IPS-15b (cell line): Measurements from ENCODE around the gene NEK2.

Experiments
- H3K27me3 ChIP-seq: one replicate; pipeline ENCODE4 v1.6.1; 2013; ENCODE audit warnings: low read length; ENCODE audit not compliant: control insufficient read depth, insufficient read depth
- H3K36me3 ChIP-seq: one replicate; pipeline ENCODE4 v1.6.1; 2013; ENCODE audit warnings: low read length; ENCODE audit not compliant: control insufficient read depth, insufficient read depth
- H3K4me1 ChIP-seq: one replicate; pipeline ENCODE4 v1.6.1; 2013; ENCODE audit warnings: mild to moderate bottlenecking, low read length; ENCODE audit not compliant: control insufficient read depth, insufficient read depth
- H3K4me3 ChIP-seq: one replicate; pipeline ENCODE4 v1.5.1; 2013; ENCODE audit warnings: low read depth, low read length
- H3K9ac ChIP-seq: one replicate; pipeline ENCODE4 v1.6.1; 2013; ENCODE audit warnings: low read depth, mild to moderate bottlenecking, low read length
- H3K9me3 ChIP-seq: one replicate; pipeline ENCODE4 v1.6.1; 2013; ENCODE audit warnings: mild to moderate bottlenecking, low read length; ENCODE audit not compliant: control insufficient read depth, insufficient read depth

Gene NEK2

DNA sequence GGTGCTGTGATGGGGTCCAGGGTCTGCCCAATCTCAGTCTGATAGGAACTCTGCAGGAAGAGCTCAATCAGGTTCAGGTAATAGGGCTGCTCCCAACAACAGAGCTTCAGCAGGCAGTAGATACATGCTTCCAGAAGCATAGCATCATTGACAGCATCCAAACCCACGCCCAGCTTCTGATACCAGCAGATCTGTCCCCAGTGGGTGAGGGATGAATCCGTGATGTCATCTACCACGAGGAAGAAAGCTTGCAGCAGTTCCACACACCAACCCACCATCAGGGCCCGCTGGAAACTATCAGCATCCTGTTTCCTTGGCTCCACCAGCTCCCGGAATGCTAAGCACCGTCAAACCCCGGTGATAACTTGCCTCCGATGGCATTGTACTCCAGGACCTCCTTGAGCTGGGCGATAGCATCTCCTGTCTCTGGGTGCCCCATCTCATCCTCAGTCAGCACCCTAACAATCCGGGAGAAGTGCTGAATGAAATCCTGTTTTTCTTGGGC lies 14.7 kb downstream of the NEK2 start:
- no peaks in the 10 kb centered on the region for H3K36me3 ChIP-seq
- H3K4me1 ChIP-seq = no peaks in the 10 kb centered on the region
- no peak overlapping the region for H3K4me3 ChIP-seq
- no peaks in the 10 kb centered on the region for H3K9me3 ChIP-seq
- no peaks in the 10 kb centered on the region for H3K27me3 ChIP-seq
- H3K9ac ChIP-seq = no peak overlapping the region

- no peaks in the 10 kb centered on the region for H3K36me3 ChIP-seq
- H3K27me3 ChIP-seq = no peaks in the 10 kb centered on the region
- no peak overlapping the region for H3K4me3 ChIP-seq
- H3K9me3 ChIP-seq = no peaks in the 10 kb centered on the region
- H3K9ac ChIP-seq = no peak overlapping the region
- peaks cover 5% of the 10 kb centered on the region for H3K4me1 ChIP-seq
These were observed 18.7 kb downstream of the NEK2 start for GRCh38 chr1:211656728-211657127.

DNA sequence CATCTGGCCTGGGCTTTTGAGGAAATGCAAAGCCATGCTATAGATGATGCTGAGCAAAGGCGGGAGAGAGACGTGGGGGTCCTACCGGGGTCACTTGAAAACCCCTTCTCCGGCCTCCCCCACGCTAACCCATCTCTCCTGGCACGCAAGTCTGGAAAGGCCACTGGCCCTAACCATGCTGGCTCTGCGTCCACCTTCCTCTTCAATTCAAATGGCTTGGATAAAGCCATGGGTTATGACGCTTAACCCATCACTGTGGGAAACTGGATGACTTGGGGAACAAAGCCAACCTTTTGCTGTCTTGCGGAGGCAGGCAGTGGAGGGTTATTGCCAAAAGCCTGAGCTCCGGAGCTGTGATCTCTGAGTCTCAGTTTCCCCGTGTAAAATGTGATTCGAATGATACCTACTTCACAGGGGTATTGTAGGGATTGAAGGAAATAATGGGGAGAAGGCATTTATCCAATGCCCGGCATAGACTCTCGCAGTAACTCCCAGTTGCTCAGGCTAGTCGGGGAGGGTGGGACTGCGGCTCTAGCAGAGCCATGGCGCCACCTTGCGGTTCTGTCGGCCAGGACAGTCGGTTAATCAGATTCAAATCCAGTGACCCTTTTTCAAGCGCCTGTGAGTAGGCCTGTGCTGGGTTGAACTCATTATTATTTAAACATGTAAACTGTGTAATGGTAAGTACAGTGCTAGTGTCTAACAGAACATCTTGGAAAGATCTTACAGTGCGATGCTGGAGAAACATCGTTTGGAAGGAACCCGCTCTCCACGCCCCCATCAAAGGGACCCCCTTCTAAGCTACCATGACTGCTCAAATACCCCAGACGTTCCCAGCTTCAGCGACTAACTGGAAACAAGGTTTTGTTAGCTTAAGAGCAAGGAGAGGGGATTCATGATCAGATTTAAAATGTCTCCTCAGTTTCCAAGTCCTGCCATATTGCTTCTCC lies 20.3 kb downstream of the NEK2 start:
- Histone ChIP-seq H3K9me3 (no peaks in the 10 kb centered on the region), H3K4me3 (no peak overlapping the region), H3K9ac (no peak overlapping the region), H3K36me3 (no peaks in the 10 kb centered on the region), H3K4me1 (peaks cover 5% of the 10 kb centered on the region), H3K27me3 (no peaks in the 10 kb centered on the region)

- no peak overlapping the region for H3K4me3 ChIP-seq
- H3K9me3 ChIP-seq = no peaks in the 10 kb centered on the region
- no peak overlapping the region for H3K9ac ChIP-seq
- peaks cover 5% of the 10 kb centered on the region for H3K4me1 ChIP-seq
- H3K36me3 ChIP-seq = no peaks in the 10 kb centered on the region
- H3K27me3 ChIP-seq = no peaks in the 10 kb centered on the region
These were observed 21.4 kb downstream of the NEK2 start for GRCh38 chr1:211653959-211654496.

DNA sequence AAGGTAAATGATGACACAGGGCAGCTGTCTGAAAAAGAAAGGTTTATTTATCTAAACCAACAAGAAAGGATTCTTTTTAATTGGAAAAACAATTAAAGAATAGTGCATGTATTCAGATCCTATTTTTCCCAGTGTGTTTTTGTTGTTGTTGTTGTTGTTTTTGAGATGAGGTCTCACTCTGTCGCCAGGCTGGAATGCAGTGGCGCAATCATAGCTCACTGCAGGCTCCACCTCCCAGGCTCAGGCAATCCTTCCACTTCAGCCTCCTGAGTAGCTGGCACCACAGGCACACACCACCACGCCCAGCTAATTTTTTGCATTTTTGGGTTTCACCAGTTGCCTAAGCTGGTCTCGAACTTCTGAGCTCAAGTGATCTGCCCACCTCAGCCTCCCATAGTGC lies 22.1 kb downstream of the NEK2 start:
- Histone ChIP-seq H3K36me3 (no peaks in the 10 kb centered on the region), H3K4me3 (no peak overlapping the region), H3K27me3 (no peaks in the 10 kb centered on the region), H3K9me3 (no peaks in the 10 kb centered on the region), H3K4me1 (peaks cover 5% of the 10 kb centered on the region), H3K9ac (no peak overlapping the region)

DNA sequence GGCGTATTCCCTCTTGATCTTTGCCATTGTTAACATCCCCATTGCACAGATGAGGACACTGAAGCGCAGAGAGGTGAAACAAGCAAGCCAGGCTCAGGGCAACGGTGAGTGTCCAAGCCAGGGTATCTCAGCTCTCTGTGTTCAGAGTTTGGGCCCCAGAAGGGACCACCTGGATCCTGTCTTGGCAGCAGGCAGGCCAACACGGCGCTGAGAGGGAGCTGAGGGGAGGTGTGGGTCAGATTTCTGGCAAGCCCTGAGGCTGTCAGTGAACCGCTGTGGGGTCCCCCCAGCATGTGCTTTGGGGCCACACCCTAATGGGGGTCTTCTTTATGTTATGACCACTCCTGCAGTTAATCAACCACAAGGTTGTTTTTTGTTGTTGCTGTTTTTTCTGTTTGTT lies 23.1 kb downstream of the NEK2 start:
- no peak overlapping the region for H3K4me3 ChIP-seq
- H3K9ac ChIP-seq = no peak overlapping the region
- H3K4me1 ChIP-seq = peaks cover 5% of the 10 kb centered on the region
- H3K9me3 ChIP-seq = no peaks in the 10 kb centered on the region
- H3K36me3 ChIP-seq = no peaks in the 10 kb centered on the region
- H3K27me3 ChIP-seq = no peaks in the 10 kb centered on the region

DNA sequence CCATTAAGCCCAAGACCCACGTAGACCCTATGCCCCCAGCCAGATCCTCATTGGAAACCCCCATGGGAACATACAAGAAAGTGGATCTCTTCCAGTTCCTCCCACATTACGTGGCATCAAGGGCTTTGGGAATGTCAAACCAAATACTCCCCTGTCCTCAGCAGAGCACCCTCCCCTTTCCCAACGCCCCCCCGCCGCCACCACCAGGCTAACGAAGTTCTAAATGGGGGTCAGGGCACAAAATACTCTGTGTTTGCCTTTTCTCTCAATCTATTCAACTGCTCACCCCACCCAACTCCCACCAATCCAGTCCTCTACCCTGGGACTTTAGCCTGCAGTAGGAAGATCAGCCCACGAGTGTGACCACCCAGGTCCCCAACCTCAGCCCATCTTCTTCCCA lies 24.5 kb downstream of the NEK2 start:
- H3K9ac ChIP-seq = no peak overlapping the region
- H3K27me3 ChIP-seq = no peaks in the 10 kb centered on the region
- H3K4me3 ChIP-seq = no peak overlapping the region
- no peaks in the 10 kb centered on the region for H3K9me3 ChIP-seq
- H3K36me3 ChIP-seq = no peaks in the 10 kb centered on the region
- peaks cover 5% of the 10 kb centered on the region for H3K4me1 ChIP-seq

- Histone ChIP-seq H3K9ac (no peak overlapping the region), H3K4me3 (no peak overlapping the region), H3K9me3 (no peaks in the 10 kb centered on the region), H3K36me3 (no peaks in the 10 kb centered on the region), H3K4me1 (no peaks in the 10 kb centered on the region), H3K27me3 (no peaks in the 10 kb centered on the region)
These were observed 26.2 kb downstream of the NEK2 start for GRCh38 chr1:211648980-211649934.

GRCh38 chr1:211648336-211648735 lies 27.1 kb downstream of the NEK2 start:
- Histone ChIP-seq H3K4me3 (no peak overlapping the region), H3K9ac (no peak overlapping the region), H3K27me3 (no peaks in the 10 kb centered on the region), H3K9me3 (no peaks in the 10 kb centered on the region), H3K36me3 (no peaks in the 10 kb centered on the region), H3K4me1 (no peaks in the 10 kb centered on the region)

GRCh38 chr1:211647711-211648121 lies 27.7 kb downstream of the NEK2 start:
- H3K27me3 ChIP-seq = no peaks in the 10 kb centered on the region
- no peak overlapping the region for H3K9ac ChIP-seq
- H3K9me3 ChIP-seq = no peaks in the 10 kb centered on the region
- no peaks in the 10 kb centered on the region for H3K36me3 ChIP-seq
- H3K4me3 ChIP-seq = no peak overlapping the region
- no peaks in the 10 kb centered on the region for H3K4me1 ChIP-seq

- Histone ChIP-seq H3K4me3 (no peak overlapping the region), H3K27me3 (no peaks in the 10 kb centered on the region), H3K36me3 (no peaks in the 10 kb centered on the region), H3K9ac (no peak overlapping the region), H3K9me3 (no peaks in the 10 kb centered on the region), H3K4me1 (no peaks in the 10 kb centered on the region)
These were observed 28.9 kb downstream of the NEK2 start for GRCh38 chr1:211646566-211646965.
